IPS-NIHi7 (cell line): ENCODE data around the gene ST6GAL1.

Experiments
- DNase-seq: peaks from one replicate; pipeline ENCODE4 v3.0.0; 2012; ENCODE audit warnings: mixed read lengths; ENCODE audit errors: extremely low spot score

The ST6GAL1 gene

GRCh38 chr3:187110156-187110555 lies 179.8 kb downstream of the ST6GAL1 start:
- no peak for DNase-seq

GRCh38 chr3:187112934-187113793 lies 182.8 kb downstream of the ST6GAL1 start:
- peak; percentile 26 for DNase-seq

- DNase-seq = no peak
Measured at GRCh38 chr3:187114511-187114910, 184.2 kb downstream of the ST6GAL1 start.

GRCh38 chr3:187120326-187120725 lies 190.0 kb downstream of the ST6GAL1 start:
- no peak for DNase-seq

- no peak for DNase-seq
Measured at GRCh38 chr3:187122261-187122660, 191.9 kb downstream of the ST6GAL1 start.

GRCh38 chr3:187125319-187126031 lies 195.1 kb downstream of the ST6GAL1 start:
- DNase-seq = no peak
